Lower leg skin (tissue), 3 donors: ENCODE data around the gene PDXK.

Source experiments
- POLR2A ChIP-seq, 2 donors: fragments of 450-650 bp; IDR thresholded peaks; one replicate each; pipeline ENCODE4 v1.6.1; 2016 to 2017; ENCODE audit warnings: antibody characterized with exemption in 2 of 2, mild to moderate bottlenecking in 1 of 2, moderate library complexity in 1 of 2
- TF ChIP-seq, protein P1 (sequence below), 3 donors: fragments of 450-650 bp; IDR thresholded peaks; one replicate each; pipeline ENCODE4 v1.5.1; 2016; ENCODE audit warnings: antibody characterized with exemption in 3 of 3, mild to moderate bottlenecking in 3 of 3, moderate library complexity in 2 of 3

DNA sequence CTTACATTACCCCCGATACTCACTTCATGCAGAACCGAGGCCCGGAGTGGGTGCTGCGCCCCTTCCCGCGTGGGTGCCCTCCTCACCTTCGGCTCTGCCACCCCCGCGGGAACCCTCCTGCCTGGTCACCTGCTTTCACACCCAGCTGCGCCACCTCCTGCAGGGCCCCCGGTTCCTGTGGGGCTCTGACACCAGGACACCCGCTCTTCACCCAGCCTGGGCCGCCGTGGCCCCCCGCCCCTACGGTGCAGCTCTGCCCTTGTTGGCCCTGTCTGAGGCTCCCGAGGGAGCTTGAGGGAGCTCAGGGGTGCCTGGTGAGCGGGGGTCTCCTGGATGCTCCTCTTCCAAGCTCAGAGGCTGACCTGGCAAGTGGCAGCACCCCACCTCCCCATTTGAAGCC lies 89.4 kb downstream of the PDXK start:
- TF ChIP-seq, protein P1, sequence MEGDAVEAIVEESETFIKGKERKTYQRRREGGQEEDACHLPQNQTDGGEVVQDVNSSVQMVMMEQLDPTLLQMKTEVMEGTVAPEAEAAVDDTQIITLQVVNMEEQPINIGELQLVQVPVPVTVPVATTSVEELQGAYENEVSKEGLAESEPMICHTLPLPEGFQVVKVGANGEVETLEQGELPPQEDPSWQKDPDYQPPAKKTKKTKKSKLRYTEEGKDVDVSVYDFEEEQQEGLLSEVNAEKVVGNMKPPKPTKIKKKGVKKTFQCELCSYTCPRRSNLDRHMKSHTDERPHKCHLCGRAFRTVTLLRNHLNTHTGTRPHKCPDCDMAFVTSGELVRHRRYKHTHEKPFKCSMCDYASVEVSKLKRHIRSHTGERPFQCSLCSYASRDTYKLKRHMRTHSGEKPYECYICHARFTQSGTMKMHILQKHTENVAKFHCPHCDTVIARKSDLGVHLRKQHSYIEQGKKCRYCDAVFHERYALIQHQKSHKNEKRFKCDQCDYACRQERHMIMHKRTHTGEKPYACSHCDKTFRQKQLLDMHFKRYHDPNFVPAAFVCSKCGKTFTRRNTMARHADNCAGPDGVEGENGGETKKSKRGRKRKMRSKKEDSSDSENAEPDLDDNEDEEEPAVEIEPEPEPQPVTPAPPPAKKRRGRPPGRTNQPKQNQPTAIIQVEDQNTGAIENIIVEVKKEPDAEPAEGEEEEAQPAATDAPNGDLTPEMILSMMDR (IDR thresholded peaks at IDR 0.05), result no peak
- no peak for TF ChIP-seq POLR2A (IDR thresholded peaks at IDR 0.05)
